ELR (cell line): ENCODE results near the gene PNLIPRP3.

Experiments used
- DNase-seq: peaks from one replicate; pipeline ENCODE4 v3.0.0-alpha.2; 2015; ENCODE audit warnings: low read depth

The PNLIPRP3 gene

DNA sequence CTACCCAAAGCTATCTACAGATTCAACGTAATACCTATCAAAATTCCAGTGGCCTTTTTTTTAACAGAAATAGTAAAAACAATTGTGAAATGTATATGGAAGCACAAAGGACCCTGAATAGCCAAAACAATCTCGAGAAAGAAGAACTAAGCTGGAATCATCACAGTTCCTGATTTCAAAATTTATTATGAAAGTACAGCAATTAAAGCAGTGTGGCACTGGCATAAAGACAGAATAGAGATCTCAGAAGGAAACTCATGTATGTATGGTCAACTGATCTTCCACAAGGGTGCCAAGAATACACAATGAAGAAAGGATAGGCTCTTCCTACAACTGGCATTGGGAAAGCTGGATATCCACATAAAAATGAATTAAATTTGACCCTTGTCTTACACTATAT, 23.2 kb downstream of the PNLIPRP3 start:
- DNase-seq: no peak

DNA sequence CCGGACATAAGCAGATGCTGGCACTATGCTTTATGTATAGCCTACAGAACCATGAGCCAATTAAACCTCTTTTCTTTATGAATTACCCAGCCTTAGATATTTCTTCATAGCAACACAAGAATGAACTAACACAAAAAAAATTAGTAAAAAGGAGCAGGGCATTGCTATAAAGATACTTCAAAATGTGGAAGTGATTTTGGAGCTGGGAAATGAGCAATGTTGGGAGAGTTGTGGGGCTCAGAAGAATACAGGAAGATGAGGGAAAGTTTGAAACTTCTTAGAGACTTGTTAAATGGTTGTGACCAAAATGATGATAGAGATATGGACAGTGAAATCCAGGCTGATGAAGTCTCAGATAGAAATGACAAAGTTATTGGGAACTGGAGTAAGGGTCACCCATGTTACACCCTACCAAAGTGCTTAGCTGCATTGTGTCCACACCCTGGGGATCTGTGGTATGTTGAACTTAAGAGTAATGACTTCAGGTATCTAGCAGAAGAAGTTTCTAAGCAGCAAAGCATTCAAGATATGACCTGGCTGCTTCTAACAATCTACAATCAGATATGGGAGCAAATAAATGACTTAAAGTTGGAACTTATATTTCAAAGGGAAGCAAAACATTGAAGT, 24.2 kb downstream of the PNLIPRP3 start:
- DNase-seq: no peak

DNA sequence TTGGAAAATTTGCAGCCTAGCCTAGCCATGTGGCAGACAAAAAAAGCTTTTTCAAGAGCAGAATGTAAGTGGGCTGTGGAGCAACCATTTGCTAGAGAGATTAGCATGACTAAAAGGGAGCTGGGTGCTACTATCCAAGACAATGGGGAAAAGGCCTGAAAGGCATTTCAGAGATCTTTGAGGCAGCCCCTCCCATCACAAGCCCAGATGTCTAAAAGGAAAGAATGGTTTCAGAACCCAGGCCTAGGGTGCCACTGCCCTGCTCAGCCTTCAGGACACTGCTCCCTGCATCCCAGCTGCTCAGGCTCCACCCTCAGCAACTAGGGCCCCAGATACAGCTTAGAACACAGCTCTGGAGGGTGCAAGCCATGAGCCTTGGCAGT, 24.7 kb downstream of the PNLIPRP3 start:
- no peak for DNase-seq

GRCh38 chr10:116457488-116457887, 29.8 kb downstream of the PNLIPRP3 start:
- DNase-seq: no peak

DNA sequence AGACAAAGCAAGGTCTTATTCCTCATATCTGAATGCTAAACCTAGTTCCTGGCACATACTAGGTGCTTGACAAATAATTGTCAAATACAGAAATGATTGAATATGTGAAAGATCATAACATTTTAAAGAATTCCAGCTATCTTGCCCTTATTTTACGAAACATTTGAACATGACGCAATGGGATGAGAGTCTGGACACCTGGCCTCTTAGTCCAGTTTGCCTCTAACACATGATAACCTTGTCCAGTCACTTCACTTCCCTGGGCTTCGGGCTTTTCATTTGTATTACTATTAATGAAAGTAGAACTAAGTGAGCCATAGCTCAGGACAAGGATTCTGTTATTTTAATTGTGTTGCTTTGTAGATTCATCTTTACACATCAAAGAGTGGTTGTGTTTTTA, 32.6 kb downstream of the PNLIPRP3 start:
- no peak for DNase-seq

- DNase-seq: no peak
Observed at GRCh38 chr10:116461680-116462079, 34.0 kb downstream of the PNLIPRP3 start.

GRCh38 chr10:116464257-116464656, 36.6 kb downstream of the PNLIPRP3 start:
- DNase-seq: no peak

GRCh38 chr10:116465546-116465945, 37.9 kb downstream of the PNLIPRP3 start:
- DNase-seq: no peak

GRCh38 chr10:116466715-116467422, 39.2 kb downstream of the PNLIPRP3 start:
- no peak for DNase-seq

GRCh38 chr10:116469437-116469836, 41.8 kb downstream of the PNLIPRP3 start:
- DNase-seq: peak; percentile 2

DNA sequence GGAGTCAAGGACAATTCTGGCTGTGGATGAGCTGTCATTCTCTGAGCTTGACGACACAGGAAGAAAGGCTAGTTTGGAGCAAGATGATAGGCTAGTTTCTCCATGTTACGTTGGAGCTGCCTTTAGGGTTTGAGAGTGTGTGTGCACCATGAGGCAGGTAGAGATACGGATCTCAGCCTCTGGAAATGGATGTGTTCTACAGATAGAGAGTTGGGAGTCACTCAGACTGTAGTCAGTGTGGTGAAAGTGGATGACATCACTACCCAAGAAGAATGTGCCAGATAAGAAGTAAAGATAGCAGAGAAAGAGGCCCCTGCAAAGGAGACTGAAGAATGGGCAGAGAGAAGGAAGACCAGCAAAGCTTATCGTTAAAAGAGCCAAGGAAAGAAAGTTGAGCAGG, 42.4 kb downstream of the PNLIPRP3 start:
- no peak for DNase-seq

- DNase-seq: peak; percentile 52
Observed at GRCh38 chr10:116470768-116471415, 43.2 kb downstream of the PNLIPRP3 start.

GRCh38 chr10:116472891-116473290, 45.2 kb downstream of the PNLIPRP3 start:
- DNase-seq: no peak

- DNase-seq: no peak
Observed at GRCh38 chr10:116475866-116476265, 48.2 kb downstream of the PNLIPRP3 start.

DNA sequence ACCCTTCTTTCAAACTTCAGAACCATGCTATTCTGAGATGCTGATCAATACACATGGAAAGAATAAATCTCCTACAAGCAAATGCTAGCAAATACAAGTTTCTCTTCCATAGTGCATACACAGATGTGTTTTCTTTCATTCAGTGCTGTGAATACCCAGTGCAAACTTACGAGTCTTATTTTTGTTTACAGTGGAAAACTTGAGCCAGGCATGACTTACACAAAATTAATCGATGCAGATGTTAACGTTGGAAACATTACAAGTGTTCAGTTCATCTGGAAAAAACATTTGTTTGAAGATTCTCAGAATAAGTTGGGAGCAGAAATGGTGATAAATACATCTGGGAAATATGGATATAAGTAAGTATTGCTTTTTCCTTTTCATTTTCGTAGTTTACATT, 48.8 kb downstream of the PNLIPRP3 start:
- no peak for DNase-seq

DNA sequence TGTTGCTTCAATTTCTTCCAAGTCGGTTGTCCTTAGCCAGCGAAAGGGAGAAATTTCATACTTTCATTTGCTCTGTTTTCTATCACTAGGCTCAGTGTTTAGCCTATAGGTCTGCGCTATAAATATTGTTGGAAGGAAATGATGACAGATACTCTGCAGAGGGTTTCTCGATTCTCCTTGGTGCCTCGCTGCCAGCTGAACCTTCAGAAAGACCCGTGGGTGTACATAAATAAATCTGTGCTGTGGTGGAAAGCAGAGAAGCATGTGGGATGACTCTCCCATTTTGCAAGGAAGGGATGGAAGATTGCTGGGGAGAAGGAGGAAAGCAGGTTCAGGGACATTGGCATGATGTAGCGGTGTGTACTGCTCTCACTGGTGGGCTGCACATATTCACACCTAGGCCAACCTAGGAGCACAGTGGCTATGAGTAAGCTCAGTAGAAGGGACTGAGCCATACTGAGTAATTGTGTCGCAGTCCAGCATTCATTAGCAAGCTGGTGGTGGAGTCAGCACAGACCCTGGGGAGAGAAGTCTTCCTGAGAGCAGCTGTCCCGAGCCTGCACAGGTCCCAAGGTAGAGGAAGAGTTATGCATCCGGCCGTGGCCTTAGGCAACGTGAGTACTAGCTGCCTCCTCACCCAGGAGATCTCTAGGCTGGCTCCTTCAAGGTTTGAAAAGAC, 50.5 kb downstream of the PNLIPRP3 start:
- no peak for DNase-seq

- DNase-seq: no peak
Observed at GRCh38 chr10:116486770-116487448, 59.3 kb downstream of the PNLIPRP3 start.

- DNase-seq: no peak
Observed at GRCh38 chr10:116487522-116488430, 60.1 kb downstream of the PNLIPRP3 start.

- no peak for DNase-seq
Observed at GRCh38 chr10:116489460-116489859, 61.8 kb downstream of the PNLIPRP3 start.

- DNase-seq: peak; percentile 56
Observed at GRCh38 chr10:116490028-116490662, 62.5 kb downstream of the PNLIPRP3 start.

DNA sequence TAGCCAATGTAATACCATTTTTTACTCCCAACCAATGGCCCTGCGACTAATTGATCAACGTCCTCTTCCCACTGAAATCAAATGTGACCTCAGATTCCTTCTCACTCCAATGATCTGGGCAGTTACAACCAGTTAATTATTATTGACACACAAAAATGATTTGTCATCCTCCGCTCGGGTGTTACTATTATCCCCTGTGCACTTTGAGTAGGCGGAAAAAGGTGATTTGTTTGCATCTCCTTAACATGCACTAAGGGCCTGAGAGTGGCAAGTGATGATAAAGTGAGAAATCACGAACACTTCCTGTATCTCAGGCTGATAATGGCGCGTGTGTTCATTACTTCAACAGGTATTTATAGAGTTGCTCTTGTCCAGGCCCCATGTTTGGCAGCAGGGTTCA, 77.1 kb downstream of the PNLIPRP3 start:
- no peak for DNase-seq
